HepG2 (cell line): Measurements from ENCODE around the gene EPHA2. TPM values are rescaled to one million over a fixed set of nuclear protein-coding genes. Genes with fewer than 3 reads are reported as not detected.

ENCODE experiments used
- ARID4A ChIP-seq: sonication (generic); formaldehyde crosslinking; IDR thresholded peaks from 2 replicates; pipeline ENCODE4 v1.5.0; 2020; ENCODE audit warnings: mild to moderate bottlenecking, missing genetic modification reagents, borderline replicate concordance
- CEBPG ChIP-seq: IDR thresholded peaks from 2 replicates; pipeline ENCODE4 v1.6.1; 2016
- CENPT ChIP-seq: sonication (generic); formaldehyde crosslinking; IDR thresholded peaks from 2 replicates; pipeline ENCODE4 v1.8.0; 2022; ENCODE audit warnings: low read depth, mild to moderate bottlenecking, moderate library complexity, missing genetic modification reagents
- GFI1 ChIP-seq: sonication (generic); formaldehyde crosslinking; IDR thresholded peaks from 2 replicates; pipeline ENCODE4 v1.5.0; 2020; ENCODE audit warnings: missing genetic modification reagents, mild to moderate bottlenecking, borderline replicate concordance
- JUN ChIP-seq: sonication (generic); formaldehyde crosslinking; IDR thresholded peaks from 2 replicates; pipeline ENCODE4 v1.4.0; 2020; ENCODE audit warnings: mild to moderate bottlenecking, missing genetic modification reagents
- PRPF4 ChIP-seq: fragments of 200-400 bp; formaldehyde crosslinking; IDR thresholded peaks from 2 replicates; pipeline ENCODE4 v1.6.1; 2016; ENCODE audit warnings: low read length, low read depth; ENCODE audit not compliant: poor library complexity, severe bottlenecking
- SATB2 ChIP-seq: sonication (generic); formaldehyde crosslinking; IDR thresholded peaks from 2 replicates; pipeline ENCODE4 v1.5.0; 2020; ENCODE audit warnings: missing genetic modification reagents
- SMYD3 ChIP-seq: sonication (generic); formaldehyde crosslinking; IDR thresholded peaks from 2 replicates; pipeline ENCODE4 v1.8.1; 2023; ENCODE audit warnings: mild to moderate bottlenecking, missing genetic modification reagents
- XRCC5 ChIP-seq: fragments of 200-400 bp; formaldehyde crosslinking; optimal IDR thresholded peaks from 2 replicates; pipeline ENCODE3; 2017; ENCODE audit warnings: mild to moderate bottlenecking, low read length
- ZBTB26 ChIP-seq: IDR thresholded peaks from 2 replicates; pipeline ENCODE4 v1.6.1; 2016; ENCODE audit warnings: missing compliant biosample characterization, missing genetic modification reagents, borderline replicate concordance
- ZBTB44 ChIP-seq: sonication (generic); formaldehyde crosslinking; IDR thresholded peaks from 2 replicates; pipeline ENCODE4 v1.4.0; 2020; ENCODE audit warnings: missing genetic modification reagents
- ZNF17 ChIP-seq: sonication (generic); formaldehyde crosslinking; IDR thresholded peaks from 2 replicates; pipeline ENCODE4 v1.5.0; 2020; ENCODE audit warnings: mild to moderate bottlenecking, missing genetic modification reagents
- ZNF207 ChIP-seq: fragments of 450-650 bp; IDR thresholded peaks from 2 replicates; pipeline ENCODE4 v1.6.1; 2016; ENCODE audit warnings: antibody characterized with exemption, borderline replicate concordance
- ZNF432 ChIP-seq: sonication (generic); formaldehyde crosslinking; IDR thresholded peaks from 2 replicates; pipeline ENCODE4 v1.5.0; 2020; ENCODE audit warnings: missing genetic modification reagents, mild to moderate bottlenecking, borderline replicate concordance
- ZNF816 ChIP-seq: sonication (generic); formaldehyde crosslinking; IDR thresholded peaks from 2 replicates; pipeline ENCODE4 v1.8.0; 2022; ENCODE audit warnings: missing genetic modification reagents, mild to moderate bottlenecking, borderline replicate concordance
- ZSCAN30 ChIP-seq: sonication (generic); formaldehyde crosslinking; IDR thresholded peaks from 2 replicates; pipeline ENCODE4 v1.5.0; 2020; ENCODE audit warnings: mild to moderate bottlenecking, missing genetic modification reagents
- polyA plus RNA-seq, 8 experiments: library from polyadenylated mRNA; depleted of rRNA in 3 of 8; stranded (reverse) in 7 of 8; unstranded in 1 of 8; fragments of >200 nt; fragmentation: Illumina TruSeq in 4 of 8; extraction: Trizol in 4 of 8; gene quantifications; 2 replicates each; pipeline versions ENCODE4 v1.2.1 to v1.2.3, GENCODE V29; 2011 to 2016; ENCODE audit warnings: low read depth in 4 of 8, missing spikeins in 1 of 8, mixed read lengths in 1 of 8; ENCODE audit not compliant: insufficient read depth in 1 of 8
- total RNA-seq, 5 experiments: library from RNA; depleted of rRNA; stranded (reverse); fragments of >200 nt; fragmentation: Illumina TruSeq; extraction: Trizol; gene quantifications; 2 replicates each; pipeline ENCODE4 v1.2.3, GENCODE V29; 2016; ENCODE audit warnings: low read depth in 1 of 5
- TF ChIP-seq, protein P1 (sequence below): sonication (generic); formaldehyde crosslinking; IDR thresholded peaks from 2 replicates; pipeline ENCODE4 v1.8.0; 2022; ENCODE audit warnings: missing genetic modification reagents, low read depth, mild to moderate bottlenecking, borderline replicate concordance
- TF ChIP-seq, protein P2 (sequence below): sonication (generic); formaldehyde crosslinking; conservative IDR thresholded peaks from 2 replicates; pipeline ENCODE4 v1.4.0; 2020; ENCODE audit warnings: missing genetic modification reagents

The EPHA2 gene
- total and polyA plus RNA-seq, 2 of the 13 experiments (the other 11 are each of a cell fraction or from before 2014, with no cell fraction given) = 33.6 to 53.6 TPM

DNA sequence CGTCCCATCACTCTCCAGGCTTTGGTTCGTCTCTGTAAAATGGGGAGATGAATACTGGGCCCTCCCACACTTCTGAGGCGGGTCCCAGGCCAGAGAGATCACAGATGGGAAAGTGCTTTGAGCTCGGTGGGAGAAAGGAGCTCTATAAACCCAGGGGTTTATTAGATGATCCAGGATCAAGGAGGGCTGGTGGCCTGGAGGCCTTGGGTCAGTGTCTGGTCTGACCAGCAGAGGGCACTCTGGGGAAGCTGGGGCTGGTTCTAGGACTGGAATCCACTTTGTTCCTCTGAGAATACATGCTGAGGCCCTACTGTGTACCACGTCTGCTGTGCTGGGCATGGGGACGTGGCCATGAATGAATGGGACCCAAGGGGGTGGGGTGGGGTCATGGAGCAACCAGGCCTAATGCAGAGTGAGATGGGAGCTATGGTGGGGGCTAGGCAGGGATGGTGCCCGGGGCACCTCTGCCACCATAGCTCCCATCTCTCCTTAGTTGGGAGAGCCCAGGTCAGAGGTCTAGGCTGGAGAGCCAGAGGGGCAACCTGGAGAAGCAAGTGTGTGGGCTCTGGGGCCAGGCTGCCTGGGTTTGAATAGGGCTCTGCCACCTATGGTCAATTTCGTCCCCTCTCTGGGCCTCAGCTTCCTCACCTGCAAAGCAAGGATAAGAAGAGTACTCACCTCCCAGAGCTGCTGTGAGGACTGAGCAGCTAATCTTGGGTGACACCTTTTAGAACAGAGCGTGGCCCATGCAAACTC, 73.4 kb downstream of the EPHA2 start (continued):
- TF ChIP-seq JUN (CRISPR knock-in tag) (no peak), ZSCAN30 (CRISPR knock-in tag) (no peak), ZNF17 (CRISPR knock-in tag) (no peak), GFI1 (no peak), CEBPG (CRISPR knock-in tag) (no peak), ZNF207 (no peak), ZNF432 (CRISPR knock-in tag) (no peak), CENPT (CRISPR knock-in tag) (no peak), XRCC5 (peak; percentile 24), ZNF816 (CRISPR knock-in tag) (no peak), SATB2 (no peak), ZBTB44 (CRISPR knock-in tag) (no peak), SMYD3 (CRISPR knock-in tag) (no peak), ARID4A (no peak), ZBTB26 (no peak; the same call in 1 of the 2 replicates), PRPF4 (no peak)
- TF ChIP-seq, protein P1, sequence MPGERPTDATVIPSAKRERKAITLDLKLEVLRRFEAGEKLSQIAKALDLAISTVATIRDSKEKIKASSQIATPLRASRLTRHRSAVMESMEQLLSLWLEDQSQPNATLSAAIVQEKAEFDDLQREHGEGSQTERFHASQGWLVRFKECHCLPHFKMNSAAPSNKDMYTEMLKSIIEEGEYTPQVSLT (CRISPR knock-in tag) = no peak
- TF ChIP-seq, protein P2, sequence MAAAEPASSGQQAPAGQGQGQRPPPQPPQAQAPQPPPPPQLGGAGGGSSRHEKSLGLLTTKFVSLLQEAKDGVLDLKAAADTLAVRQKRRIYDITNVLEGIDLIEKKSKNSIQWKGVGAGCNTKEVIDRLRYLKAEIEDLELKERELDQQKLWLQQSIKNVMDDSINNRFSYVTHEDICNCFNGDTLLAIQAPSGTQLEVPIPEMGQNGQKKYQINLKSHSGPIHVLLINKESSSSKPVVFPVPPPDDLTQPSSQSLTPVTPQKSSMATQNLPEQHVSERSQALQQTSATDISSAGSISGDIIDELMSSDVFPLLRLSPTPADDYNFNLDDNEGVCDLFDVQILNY (CRISPR knock-in tag) = no peak
